ENCODE results near the gene EHBP1L1.

EHBP1L1 gene

DNA sequence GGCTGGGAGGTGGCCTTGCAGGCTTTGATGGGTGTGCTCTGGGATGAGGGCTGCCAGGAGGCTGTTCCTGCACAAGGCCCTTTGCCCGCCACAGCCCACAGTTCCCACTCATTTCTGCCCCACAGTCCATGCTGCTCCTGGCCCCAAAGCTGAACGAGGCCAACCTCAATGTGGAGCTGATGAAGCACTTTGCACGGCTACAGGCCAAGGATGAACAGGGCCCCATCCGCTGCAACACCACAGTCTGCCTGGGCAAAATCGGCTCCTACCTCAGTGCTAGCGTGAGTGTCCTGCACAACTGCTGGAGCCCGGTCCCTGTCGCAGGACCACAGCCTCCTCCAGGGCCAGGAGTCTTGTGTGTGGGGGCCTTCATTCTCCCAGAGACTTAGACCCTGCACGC is 40.8 kb upstream of the EHBP1L1 start:
- no peak overlapping the region for H3K4me3 ChIP-seq (ENCODE audit: low read depth, low read length)
- TF ChIP-seq, protein P1, sequence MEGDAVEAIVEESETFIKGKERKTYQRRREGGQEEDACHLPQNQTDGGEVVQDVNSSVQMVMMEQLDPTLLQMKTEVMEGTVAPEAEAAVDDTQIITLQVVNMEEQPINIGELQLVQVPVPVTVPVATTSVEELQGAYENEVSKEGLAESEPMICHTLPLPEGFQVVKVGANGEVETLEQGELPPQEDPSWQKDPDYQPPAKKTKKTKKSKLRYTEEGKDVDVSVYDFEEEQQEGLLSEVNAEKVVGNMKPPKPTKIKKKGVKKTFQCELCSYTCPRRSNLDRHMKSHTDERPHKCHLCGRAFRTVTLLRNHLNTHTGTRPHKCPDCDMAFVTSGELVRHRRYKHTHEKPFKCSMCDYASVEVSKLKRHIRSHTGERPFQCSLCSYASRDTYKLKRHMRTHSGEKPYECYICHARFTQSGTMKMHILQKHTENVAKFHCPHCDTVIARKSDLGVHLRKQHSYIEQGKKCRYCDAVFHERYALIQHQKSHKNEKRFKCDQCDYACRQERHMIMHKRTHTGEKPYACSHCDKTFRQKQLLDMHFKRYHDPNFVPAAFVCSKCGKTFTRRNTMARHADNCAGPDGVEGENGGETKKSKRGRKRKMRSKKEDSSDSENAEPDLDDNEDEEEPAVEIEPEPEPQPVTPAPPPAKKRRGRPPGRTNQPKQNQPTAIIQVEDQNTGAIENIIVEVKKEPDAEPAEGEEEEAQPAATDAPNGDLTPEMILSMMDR (IDR thresholded peaks at IDR 0.05; ENCODE audit: borderline replicate concordance, insufficient read depth, low read depth, low read length), result no peak

DNA sequence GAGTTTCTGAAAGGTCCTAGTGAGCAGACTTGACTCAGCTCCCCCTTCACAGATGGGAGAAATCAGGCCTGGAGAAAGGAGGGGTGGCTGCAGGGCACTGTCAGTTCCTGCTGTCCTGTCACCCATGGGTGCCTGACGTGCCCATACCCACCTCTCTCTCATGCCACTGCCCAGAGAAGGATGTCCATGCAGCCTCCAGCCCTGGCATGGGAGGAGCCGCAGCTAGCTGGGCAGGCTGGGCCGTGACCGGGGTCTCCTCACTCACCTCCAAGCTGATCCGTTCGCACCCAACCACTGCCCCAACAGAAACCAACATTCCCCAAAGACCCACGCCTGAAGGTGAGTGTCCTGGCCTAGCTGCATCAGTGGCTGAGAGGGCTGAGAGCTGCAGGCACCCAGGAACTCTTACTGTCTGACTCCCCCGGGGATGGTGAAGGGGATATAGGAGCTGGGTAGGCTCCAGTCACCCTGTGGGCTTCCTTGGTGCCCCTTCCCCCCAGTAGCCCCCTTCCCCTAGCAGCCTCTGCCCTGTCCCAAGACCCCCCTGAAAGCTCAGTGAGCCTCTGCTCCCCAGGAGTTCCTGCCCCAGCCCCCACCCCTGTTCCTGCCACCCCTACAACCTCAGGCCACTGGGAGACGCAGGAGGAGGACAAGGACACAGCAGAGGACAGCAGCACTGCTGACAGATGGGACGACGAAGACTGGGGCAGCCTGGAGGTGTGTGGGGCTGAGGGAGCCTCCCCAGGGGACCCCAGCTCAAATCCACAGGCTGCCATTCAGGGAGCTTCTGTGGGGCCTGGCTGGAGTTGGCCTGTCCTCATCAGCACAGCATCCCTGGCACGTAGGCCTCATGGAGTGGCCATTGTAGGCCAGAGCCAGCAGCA is 39.2 kb upstream of the EHBP1L1 start:
- TF ChIP-seq, protein P1 (IDR thresholded peaks at IDR 0.05; ENCODE audit: borderline replicate concordance, insufficient read depth, low read depth, low read length), result no peak

DNA sequence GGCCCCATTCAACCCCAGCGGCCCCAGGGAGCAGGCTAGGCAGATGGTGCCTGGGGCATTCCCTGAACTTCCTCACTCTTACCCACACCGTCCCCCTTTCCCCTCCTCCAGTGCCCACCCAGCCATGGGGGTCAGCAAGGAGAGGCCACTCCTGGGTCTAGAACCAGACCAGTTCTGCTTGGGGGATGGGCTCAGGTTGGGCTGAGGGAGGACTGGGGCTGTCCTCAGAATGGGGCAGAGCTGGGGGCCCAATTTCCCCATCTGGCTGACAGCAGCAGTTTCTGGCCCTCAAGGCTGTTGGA is 38.6 kb upstream of the EHBP1L1 start:
- TF ChIP-seq, protein P1 (IDR thresholded peaks at IDR 0.05; ENCODE audit: borderline replicate concordance, insufficient read depth, low read depth, low read length), result no peak
- no peak overlapping the region for H3K4me3 ChIP-seq (ENCODE audit: low read depth, low read length)

More for the DNA sequence above, 39.2 kb upstream of the EHBP1L1 start:
- no peak overlapping the region for H3K4me3 ChIP-seq (ENCODE audit: low read depth, low read length)

DNA sequence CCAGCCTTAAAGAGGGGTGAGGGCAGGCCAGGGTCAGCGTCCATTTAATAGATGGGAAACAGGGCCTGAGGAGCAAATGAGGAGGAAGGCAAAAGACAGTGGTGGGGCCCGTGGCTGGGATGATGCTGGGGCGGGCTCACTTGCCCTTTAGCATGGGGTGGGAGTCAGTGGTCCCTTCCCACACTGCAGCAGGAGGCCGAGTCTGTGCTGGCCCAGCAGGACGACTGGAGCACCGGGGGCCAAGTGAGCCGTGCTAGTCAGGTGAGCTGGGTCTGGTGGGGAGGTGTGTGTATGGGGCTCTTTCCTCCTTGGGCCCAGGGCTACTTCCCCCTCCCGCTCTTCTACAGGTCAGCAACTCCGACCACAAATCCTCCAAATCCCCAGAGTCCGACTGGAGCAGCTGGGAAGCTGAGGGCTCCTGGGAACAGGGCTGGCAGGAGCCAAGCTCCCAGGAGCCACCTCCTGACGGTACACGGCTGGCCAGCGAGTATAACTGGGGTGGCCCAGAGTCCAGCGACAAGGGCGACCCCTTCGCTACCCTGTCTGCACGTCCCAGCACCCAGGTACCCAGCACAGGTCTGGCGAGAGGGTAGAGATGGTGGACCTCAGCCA is 38.1 kb upstream of the EHBP1L1 start:
- TF ChIP-seq, protein P1 (IDR thresholded peaks at IDR 0.05; ENCODE audit: borderline replicate concordance, insufficient read depth, low read depth, low read length), result no peak
- no peak overlapping the region for H3K4me3 ChIP-seq (ENCODE audit: low read depth, low read length)

DNA sequence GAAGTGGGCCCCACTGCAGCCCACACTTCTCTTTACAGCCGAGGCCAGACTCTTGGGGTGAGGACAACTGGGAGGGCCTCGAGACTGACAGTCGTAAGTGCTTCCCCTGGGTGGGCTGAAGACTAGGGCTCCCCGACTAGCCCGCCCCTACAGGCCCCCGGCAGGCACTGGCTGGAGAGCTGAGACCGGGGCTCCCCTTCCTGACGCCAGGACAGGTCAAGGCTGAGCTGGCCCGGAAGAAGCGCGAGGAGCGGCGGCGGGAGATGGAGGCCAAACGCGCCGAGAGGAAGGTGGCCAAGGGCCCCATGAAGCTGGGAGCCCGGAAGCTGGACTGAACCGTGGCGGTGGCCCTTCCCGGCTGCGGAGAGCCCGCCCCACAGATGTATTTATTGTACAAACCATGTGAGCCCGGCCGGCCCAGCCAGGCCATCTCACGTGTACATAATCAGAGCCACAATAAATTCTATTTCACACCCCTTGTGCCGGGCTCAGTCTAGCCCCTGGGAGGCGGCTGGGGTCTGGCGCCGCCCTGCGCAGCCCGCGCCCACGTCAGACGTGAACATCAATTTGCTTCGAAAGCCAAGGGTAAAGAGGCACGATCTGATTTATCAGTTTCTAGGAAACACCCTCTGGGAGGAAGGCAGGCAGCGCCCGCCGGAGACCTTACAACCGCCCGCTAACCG is 37.5 kb upstream of the EHBP1L1 start:
- no peak overlapping the region for H3K4me3 ChIP-seq (ENCODE audit: low read depth, low read length)
- TF ChIP-seq, protein P1 (IDR thresholded peaks at IDR 0.05; ENCODE audit: borderline replicate concordance, insufficient read depth, low read depth, low read length), result no peak

DNA sequence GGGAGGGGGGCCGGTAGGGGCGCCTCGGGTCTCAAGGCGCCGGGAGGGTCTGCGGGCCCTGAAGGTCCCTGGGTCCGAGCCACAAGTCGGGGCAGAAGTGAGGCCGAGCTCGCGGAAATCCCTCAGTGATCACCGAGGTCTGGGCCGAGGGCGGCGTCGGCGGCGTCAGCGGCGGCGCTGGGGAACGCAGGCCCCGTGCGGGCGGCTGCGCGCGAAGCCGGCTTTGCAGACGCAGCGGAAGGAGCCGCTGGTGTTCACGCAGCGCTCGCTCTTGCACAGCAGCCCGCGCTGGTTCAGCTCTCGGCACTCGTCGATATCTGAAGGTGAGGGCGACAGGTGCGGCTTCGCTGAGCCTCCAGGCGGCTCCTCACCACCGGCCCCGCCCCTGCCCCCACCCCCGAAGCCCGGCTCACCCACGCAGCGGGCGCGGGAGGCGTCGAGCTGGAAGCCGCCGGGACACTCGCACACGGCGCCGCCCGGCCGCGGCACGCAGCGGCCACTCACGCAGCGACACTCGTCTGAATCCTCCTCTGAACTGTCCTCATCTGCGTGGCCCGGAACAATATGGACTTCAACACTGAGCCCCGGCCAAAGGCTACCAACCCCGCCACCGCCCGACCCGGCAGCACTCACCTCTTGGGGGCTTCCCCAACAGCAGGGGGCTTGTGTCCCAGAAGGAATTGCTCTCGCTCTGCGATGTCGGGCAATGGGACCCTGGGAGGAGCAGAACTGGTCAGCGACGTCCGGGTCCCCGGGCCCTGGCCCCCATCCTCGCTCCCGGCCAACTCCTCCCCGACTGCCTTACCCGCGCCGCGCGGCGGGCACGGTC is 36.7 kb upstream of the EHBP1L1 start:
- TF ChIP-seq, protein P1 (IDR thresholded peaks at IDR 0.05; ENCODE audit: borderline replicate concordance, insufficient read depth, low read depth, low read length), result no peak
- H3K4me3 ChIP-seq (ENCODE audit: low read depth, low read length), result no peak overlapping the region
